GM12874 (cell line): ENCODE measurements around the gene RNF151.

Source experiments
- CTCF ChIP-seq: IDR thresholded peaks from 2 replicates; pipeline ENCODE4 v1.5.1; 2011; ENCODE audit warnings: low read depth, mild to moderate bottlenecking, control low read depth, low read length, moderate library complexity; ENCODE audit not compliant: insufficient read depth

The RNF151 gene

GRCh38 chr16:1971796-1972489 is 5.3 kb downstream of the RNF151 start, which contains the start of gene TBL3:
Gene TBL3 (plus strand): TSS chr16:1972053. CDS start chr16:1972165, 112 bp downstream.
- TF ChIP-seq CTCF, result no peak

- TF ChIP-seq CTCF, result no peak
These were observed 5.8 kb downstream of the RNF151 start for GRCh38 chr16:1972490-1972877.

GRCh38 chr16:1973461-1974156 is 7.0 kb downstream of the RNF151 start:
- TF ChIP-seq CTCF, result no peak

GRCh38 chr16:1974157-1975070 is 7.8 kb downstream of the RNF151 start:
- no peak for TF ChIP-seq CTCF

GRCh38 chr16:1975432-1976215 is 9.0 kb downstream of the RNF151 start:
- no peak for TF ChIP-seq CTCF

- no peak for TF ChIP-seq CTCF
These were observed 9.5 kb downstream of the RNF151 start for GRCh38 chr16:1976216-1976520.
